ENCODE measurements around the gene SMTN.

GRCh38 chr22:31144223-31144622 is 63.1 kb downstream of the SMTN start:
- TF ChIP-seq, protein P1, sequence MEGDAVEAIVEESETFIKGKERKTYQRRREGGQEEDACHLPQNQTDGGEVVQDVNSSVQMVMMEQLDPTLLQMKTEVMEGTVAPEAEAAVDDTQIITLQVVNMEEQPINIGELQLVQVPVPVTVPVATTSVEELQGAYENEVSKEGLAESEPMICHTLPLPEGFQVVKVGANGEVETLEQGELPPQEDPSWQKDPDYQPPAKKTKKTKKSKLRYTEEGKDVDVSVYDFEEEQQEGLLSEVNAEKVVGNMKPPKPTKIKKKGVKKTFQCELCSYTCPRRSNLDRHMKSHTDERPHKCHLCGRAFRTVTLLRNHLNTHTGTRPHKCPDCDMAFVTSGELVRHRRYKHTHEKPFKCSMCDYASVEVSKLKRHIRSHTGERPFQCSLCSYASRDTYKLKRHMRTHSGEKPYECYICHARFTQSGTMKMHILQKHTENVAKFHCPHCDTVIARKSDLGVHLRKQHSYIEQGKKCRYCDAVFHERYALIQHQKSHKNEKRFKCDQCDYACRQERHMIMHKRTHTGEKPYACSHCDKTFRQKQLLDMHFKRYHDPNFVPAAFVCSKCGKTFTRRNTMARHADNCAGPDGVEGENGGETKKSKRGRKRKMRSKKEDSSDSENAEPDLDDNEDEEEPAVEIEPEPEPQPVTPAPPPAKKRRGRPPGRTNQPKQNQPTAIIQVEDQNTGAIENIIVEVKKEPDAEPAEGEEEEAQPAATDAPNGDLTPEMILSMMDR (conservative IDR thresholded peaks at IDR 0.05): no peak
- no peak for TF ChIP-seq EZH2 (IDR thresholded peaks at IDR 0.05; ENCODE audit: low read depth)
